Ovary (tissue), 3 donors: ENCODE results near the gene DERA.

ENCODE experiments used
- CTCF ChIP-seq, 3 donors: fragments of 450-650 bp in 2 of 3; fragments of 200-600 bp in 1 of 3; IDR thresholded peaks; one replicate each; pipeline versions ENCODE4 v1.5.1 to v1.8.0; 2016 to 2022; ENCODE audit warnings: antibody characterized with exemption in 3 of 3, mild to moderate bottlenecking in 1 of 3
- EP300 ChIP-seq: sonication (generic); formaldehyde crosslinking; IDR thresholded peaks from one replicate; pipeline ENCODE4 v1.6.1; 2017; ENCODE audit warnings: antibody characterized with exemption
- POLR2A ChIP-seq: fragments of 450-650 bp; IDR thresholded peaks from one replicate; pipeline ENCODE4 v1.6.1; 2017; ENCODE audit warnings: antibody characterized with exemption, mild to moderate bottlenecking, moderate library complexity
- donor health status: DM: no; HTN: no; CAD: no.

GRCh38 chr12:15887043-15887817, 23.9 kb upstream of the DERA start:
- TF ChIP-seq CTCF (IDR thresholded peaks at IDR 0.05) (no peak), EP300 (no peak), POLR2A (no peak)
